ENCODE results near the gene KRTAP4-11.
"Not testable (repeated sequence)": the region's sequence is repeated elsewhere in the genome, so short reads cannot be mapped to it uniquely, and the experiment has no call there.

KRTAP4-11 gene

DNA sequence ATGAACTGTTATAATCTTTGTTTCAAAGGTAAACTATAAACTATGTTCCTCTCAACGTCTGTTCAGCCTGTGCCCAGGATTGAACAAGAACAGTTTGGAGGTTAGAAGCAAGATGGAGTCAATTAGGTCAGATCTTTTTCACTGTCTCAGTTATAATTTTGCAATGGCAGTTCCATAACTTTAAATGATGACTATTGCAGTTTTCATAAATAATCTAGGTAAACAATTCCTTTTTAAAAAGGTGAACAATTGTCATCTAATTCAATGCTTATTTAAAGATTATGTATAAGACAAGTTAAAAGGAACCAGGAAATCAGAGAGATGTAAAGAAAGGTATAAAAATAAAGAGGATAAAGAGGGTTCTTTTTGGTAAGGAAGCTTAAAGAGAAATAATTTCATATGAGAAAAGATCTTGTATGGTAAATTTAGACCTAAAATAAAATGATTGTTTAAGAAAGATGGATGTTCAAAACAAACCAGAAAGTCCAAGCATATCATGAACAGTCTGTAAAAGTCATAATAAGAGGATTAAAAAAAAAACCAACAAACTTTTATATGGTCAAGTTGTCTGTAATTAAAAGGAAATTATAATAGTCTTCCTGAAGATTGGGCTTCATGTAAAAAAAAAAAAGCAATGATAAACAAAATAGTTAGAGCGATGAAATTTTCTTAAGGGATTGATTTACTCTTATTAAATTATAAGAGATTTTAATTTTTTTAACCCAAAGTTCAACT, 6.9 kb downstream of the KRTAP4-11 start:
- no peak for DNase-seq
- Mint-ChIP-seq H3K27ac (no peak overlapping the region), H3K36me3 (ENCODE audit: low read depth) (no peaks in the 10 kb centered on the region), H3K4me3 (no peak overlapping the region), H3K9me3 (peaks cover 4% of the 10 kb centered on the region), H3K4me1 (ENCODE audit: low read depth) (no peaks in the 10 kb centered on the region), H3K27me3 (peaks cover 42% of the 10 kb centered on the region)

DNA sequence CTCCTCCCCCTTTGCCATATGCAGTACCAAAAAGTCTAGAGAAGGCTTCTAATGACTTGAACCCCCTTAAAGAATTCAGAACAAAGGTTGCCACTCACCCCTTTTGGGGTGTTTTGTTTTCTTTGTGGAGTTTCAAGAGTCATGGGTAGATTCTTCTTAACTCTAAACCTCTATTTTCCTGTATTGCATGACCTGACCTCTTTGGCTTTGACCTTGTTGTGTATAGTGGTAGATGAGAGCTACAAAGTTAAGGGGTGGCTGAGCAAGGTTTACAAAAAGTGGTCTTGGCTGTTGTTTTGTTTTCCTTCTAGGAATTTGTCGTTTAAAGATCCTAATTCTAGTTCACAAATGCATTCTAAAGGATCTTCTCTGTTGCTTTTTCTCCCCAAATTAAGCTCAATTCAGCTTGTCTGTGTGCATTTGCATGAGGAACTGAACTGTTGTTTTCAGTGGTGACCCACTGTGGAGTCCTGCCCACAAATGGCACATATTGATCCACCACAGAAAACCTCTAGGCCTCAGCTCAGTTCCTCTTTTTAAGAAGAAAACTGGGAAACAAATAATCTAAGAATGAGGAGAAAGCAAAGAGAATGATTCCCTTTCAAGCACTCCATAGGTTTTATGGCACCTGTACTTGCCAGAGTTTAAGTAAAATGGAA, 9.3 kb downstream of the KRTAP4-11 start:
- H3K4me1 Mint-ChIP-seq (ENCODE audit: low read depth); H3K27ac Mint-ChIP-seq; H3K4me3 Mint-ChIP-seq; H3K36me3 Mint-ChIP-seq (ENCODE audit: low read depth); DNase-seq; H3K9me3 Mint-ChIP-seq: not testable (repeated sequence)
- H3K27me3 Mint-ChIP-seq: peaks cover 30% of the 10 kb centered on the region

DNA sequence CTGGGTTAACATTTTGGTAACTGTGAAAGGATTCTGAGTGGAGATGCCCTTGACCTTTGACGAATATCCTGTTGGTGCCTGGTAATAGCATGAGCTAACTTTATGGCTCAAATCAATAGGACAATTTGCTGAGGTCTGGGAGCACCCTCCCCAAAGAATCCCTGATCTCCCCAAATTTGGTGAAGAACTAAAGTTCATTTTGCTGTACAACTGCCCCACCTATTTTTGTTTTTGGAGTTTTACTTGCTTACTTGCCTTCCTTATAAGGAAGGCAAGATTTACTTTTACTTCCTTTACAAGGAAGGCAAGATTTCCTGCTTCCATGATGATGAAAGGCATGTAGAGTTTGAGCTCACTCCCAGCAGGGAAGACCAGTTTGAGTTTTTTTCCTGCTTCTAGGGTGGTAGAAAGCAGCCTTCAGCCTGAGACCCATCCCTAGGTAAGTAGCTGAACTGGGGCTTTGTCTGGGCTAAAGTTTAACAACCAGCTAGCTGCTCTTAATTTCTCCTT, 10.2 kb downstream of the KRTAP4-11 start:
- H3K27me3 Mint-ChIP-seq: peaks cover 27% of the 10 kb centered on the region
- H3K36me3 Mint-ChIP-seq (ENCODE audit: low read depth): no peaks in the 10 kb centered on the region
- H3K9me3 Mint-ChIP-seq: peaks cover 2% of the 10 kb centered on the region
- no peak overlapping the region for H3K27ac Mint-ChIP-seq
- DNase-seq: no peak
- no peak overlapping the region for H3K4me3 Mint-ChIP-seq
- H3K4me1 Mint-ChIP-seq (ENCODE audit: low read depth): no peaks in the 10 kb centered on the region

DNA sequence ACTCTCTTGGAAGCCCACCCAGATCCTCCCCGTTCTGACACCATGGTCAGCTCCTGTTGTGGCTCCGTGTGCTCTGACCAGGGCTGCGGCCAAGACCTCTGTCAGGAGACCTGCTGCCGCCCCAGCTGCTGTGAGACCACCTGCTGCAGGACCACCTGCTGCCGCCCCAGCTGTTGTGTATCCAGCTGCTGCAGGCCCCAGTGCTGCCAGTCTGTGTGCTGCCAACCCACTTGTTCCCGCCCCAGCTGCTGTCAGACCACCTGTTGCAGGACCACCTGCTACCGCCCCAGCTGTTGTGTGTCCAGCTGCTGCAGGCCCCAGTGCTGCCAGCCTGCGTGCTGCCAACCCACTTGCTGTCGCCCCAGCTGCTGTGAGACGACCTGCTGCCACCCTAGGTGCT, 12.8 kb downstream of the KRTAP4-11 start, which contains the start of gene KRTAP4-9:
Gene KRTAP4-9 (plus strand): TSS at position 43 of the 400 bp plus-strand sequence. CDS start 0 bp downstream, at position 43.
- H3K4me3 Mint-ChIP-seq; H3K4me1 Mint-ChIP-seq (ENCODE audit: low read depth); H3K9me3 Mint-ChIP-seq; H3K36me3 Mint-ChIP-seq (ENCODE audit: low read depth); DNase-seq; H3K27ac Mint-ChIP-seq: not testable (repeated sequence)
- H3K27me3 Mint-ChIP-seq: peaks cover 26% of the 10 kb centered on the region

DNA sequence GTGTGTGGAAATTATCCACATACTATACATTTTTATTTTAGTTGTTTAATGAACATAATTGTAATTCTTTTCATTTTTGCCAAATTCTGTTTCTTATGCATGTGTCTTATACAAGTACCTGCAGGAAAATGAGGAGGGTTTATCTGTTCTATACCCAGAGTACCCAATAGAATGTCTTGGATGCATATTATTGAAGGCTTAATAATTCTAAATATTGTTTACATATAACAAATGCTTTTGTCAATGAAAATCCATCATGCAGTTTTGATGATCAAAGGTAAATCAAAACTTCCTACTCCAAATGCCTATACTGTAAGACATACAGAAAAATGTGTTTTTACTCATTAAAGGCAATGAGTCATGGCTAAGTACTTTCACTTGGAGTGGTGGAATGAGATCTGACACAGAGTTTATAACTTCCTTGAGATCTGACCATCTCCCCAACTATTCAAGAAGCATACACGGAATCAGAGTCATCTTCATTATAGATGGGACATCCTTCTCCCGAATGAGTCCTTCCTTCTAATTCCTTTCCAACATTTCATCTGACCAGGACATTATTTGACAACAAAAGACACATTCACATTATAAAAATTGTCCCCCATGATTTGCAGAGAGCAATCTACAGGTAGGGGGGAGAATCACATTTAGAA, 13.7 kb downstream of the KRTAP4-11 start:
- peaks cover 31% of the 10 kb centered on the region for H3K27me3 Mint-ChIP-seq
- not testable (repeated sequence) for H3K36me3 Mint-ChIP-seq (ENCODE audit: low read depth); H3K27ac Mint-ChIP-seq; H3K4me3 Mint-ChIP-seq; DNase-seq; H3K9me3 Mint-ChIP-seq; H3K4me1 Mint-ChIP-seq (ENCODE audit: low read depth)

DNA sequence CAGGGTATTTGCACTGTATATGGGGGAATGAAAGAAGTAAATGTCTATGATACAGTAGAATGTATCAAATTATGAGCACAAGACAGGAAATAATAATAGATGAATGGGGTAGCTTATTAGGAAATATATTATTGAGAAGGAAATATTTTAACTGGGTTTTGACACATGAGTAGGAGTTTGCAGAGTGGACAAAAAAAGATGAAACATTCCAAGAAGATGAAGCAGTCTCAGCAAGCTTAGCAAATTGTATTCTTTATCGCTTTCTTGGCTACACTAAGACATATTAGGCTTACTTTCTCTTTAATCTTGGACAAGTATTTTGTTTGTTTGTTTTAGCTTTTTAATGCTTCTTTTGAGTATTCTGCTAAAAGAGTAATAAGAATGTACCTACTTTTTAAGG, 14.3 kb downstream of the KRTAP4-11 start:
- H3K4me1 Mint-ChIP-seq (ENCODE audit: low read depth): peaks cover 5% of the 10 kb centered on the region
- DNase-seq: no peak
- no peak overlapping the region for H3K27ac Mint-ChIP-seq
- no peak overlapping the region for H3K4me3 Mint-ChIP-seq
- H3K9me3 Mint-ChIP-seq: no peaks in the 10 kb centered on the region
- H3K27me3 Mint-ChIP-seq: peaks cover 31% of the 10 kb centered on the region
- no peaks in the 10 kb centered on the region for H3K36me3 Mint-ChIP-seq (ENCODE audit: low read depth)

DNA sequence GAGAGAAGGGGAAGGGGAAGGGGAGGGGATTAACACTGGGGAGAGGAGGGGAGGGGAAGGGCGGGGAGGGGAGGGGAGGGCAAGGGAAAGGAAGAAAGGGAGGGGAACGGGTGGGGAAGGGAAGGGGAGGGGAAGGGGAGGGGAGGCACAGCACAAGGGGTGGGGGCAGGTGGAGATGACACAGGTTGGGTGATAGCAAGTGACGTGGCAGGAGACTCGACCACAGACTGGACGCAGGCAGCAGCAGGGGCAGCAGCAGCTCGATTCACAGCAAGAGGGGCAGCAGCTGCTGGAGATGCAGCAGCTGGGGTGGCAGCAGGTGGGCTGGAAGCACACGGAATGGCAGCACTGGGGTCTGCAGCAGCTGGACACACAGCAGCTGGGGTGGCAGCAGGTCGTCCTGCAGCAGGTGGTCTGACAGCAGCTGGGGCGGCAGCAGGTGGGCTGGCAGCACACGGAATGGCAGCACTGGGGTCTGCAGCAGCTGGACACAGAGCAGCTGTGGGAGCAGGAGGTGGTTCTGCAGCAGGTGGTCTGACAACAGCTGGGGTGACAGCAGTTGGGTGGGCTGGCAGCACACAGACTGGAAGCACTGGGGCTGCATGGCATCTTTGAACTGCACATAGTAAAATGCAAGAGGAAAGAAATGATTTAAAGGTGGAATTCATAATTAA, 16.4 kb downstream of the KRTAP4-11 start, which contains the start of gene KRTAP4-16:
Gene KRTAP4-16 (minus strand): TSS at position 624 of the 674 bp plus-strand sequence. CDS start 0 bp downstream, at position 624.
- DNase-seq: no peak
- Mint-ChIP-seq H3K27ac (no peak within 1 kb of the TSS), H3K4me1 (ENCODE audit: low read depth) (peaks cover 5% of the 10 kb centered on the region), H3K36me3 (ENCODE audit: low read depth) (no peaks in the 10 kb centered on the region), H3K27me3 (peaks cover 26% of the 10 kb centered on the region), H3K4me3 (no peak within 1 kb of the TSS), H3K9me3 (no peaks in the 10 kb centered on the region)

DNA sequence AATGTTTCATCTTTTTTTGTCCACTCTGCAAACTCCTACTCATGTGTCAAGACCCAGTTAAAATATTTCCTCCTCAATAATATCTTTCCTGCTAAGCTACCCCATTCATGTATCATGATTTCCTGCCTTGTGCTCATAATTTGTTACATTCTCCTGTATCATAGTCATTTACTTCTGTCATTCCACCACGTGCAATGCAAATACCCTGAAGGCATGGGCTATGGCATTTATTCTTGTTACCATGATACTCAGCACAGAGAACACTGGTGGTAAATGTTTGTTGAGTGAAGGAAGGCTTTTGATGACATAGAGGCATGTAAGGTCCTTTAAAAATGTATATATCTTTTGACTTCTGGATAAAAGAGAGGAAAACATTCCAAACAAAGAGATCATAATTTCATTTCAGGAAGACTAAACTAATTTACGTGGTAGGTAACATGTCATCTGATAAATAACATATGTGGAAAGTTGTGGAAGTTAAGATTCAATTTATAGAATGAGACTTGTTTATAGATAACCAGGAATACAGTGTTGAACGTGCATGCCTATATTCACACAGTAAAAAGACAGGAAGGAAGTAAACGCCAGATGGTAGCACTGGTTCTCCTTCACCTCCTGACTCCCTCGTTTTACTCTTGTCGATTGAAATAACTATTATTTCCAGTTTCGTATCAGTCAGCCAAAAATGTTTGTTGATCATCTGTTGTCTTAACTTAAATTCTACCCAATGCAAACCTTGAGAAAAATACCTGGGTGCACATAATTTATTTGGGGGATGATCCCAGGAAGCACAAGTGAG, 18.3 kb downstream of the KRTAP4-11 start:
- peaks cover 22% of the 10 kb centered on the region for H3K27me3 Mint-ChIP-seq
- DNase-seq; H3K4me3 Mint-ChIP-seq; H3K4me1 Mint-ChIP-seq (ENCODE audit: low read depth); H3K27ac Mint-ChIP-seq; H3K9me3 Mint-ChIP-seq; H3K36me3 Mint-ChIP-seq (ENCODE audit: low read depth): not testable (repeated sequence)

DNA sequence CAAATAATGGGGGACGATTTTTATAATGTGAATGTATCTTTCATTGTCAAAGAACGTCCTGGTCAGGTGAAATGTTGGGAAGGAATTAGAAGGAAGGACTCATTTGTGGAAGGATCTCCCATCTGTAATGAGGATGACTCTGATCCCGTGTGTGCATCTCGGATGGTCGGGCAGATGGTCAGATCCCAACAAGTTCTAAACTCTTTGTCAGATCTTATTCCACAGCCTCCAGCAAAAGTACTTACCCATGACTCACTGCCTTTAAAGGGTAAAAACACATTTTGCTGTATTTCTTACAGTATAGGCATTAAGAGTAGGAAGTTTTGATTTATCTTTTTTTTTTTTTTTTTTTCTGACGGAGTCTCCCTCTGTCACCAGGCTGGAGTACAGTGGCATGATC, 19.7 kb downstream of the KRTAP4-11 start:
- no peak for DNase-seq
- no peak overlapping the region for H3K4me3 Mint-ChIP-seq
- no peak overlapping the region for H3K27ac Mint-ChIP-seq
- H3K9me3 Mint-ChIP-seq: no peaks in the 10 kb centered on the region
- H3K27me3 Mint-ChIP-seq: peaks cover 27% of the 10 kb centered on the region
- no peaks in the 10 kb centered on the region for H3K36me3 Mint-ChIP-seq (ENCODE audit: low read depth)
- H3K4me1 Mint-ChIP-seq (ENCODE audit: low read depth): peaks cover 5% of the 10 kb centered on the region

DNA sequence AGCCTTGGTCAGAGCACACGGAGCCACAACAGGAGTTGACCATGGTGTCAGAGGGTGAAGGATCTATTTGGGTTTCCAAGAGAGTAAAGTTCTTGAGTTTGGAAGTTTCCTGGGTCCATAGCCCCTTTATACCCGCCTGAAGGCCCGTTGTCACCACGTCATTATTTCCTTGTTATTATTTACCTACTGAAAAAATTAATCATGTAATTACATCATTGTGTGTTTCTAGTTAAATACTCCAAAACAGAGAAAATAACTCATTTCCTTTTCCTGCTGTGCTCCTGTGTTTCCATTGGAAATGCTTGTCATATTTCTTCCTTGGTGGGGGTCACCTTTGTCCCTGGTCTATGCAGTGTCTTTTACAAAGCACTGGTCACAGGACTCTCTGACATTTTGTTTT, 20.1 kb downstream of the KRTAP4-11 start, which contains the start of gene KRTAP4-8:
Gene KRTAP4-8 (minus strand): TSS at position 101 of the 400 bp plus-strand sequence. CDS start 58 bp downstream, at position 43.
- H3K27me3 Mint-ChIP-seq: peaks cover 27% of the 10 kb centered on the region
- H3K9me3 Mint-ChIP-seq: no peaks in the 10 kb centered on the region

DNA sequence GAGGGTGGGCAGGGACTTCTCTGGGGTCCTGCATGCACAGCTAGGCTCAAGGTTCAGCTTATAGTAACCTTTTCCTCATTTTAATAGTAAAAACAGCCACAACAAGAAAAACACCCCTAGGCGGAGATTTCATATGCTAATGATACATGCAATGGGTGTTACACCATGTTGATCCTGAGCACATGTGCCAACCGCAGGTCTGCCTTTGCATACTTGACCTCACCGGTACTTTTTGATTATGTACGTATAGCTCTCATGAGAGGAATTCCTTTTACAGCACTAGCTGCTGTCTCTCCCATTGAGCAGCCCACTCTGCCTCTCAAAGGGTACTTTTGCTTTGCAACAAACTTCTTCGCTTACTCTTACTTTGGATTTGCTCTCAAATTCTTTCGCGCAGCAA, 22.1 kb downstream of the KRTAP4-11 start:
- H3K27ac Mint-ChIP-seq: no peak overlapping the region
- peaks cover 23% of the 10 kb centered on the region for H3K27me3 Mint-ChIP-seq
- H3K36me3 Mint-ChIP-seq (ENCODE audit: low read depth): no peaks in the 10 kb centered on the region
- DNase-seq: no peak
- H3K4me1 Mint-ChIP-seq (ENCODE audit: low read depth): peaks cover 5% of the 10 kb centered on the region
- H3K4me3 Mint-ChIP-seq: no peak overlapping the region
- H3K9me3 Mint-ChIP-seq: no peaks in the 10 kb centered on the region

More for the DNA sequence above, 20.1 kb downstream of the KRTAP4-11 start, which contains the start of gene KRTAP4-8:
- Mint-ChIP-seq H3K36me3 (ENCODE audit: low read depth) (no peaks in the 10 kb centered on the region), H3K4me3 (no peak within 1 kb of the TSS), H3K4me1 (ENCODE audit: low read depth) (peaks cover 5% of the 10 kb centered on the region), H3K27ac (no peak within 1 kb of the TSS)
- no peak for DNase-seq

DNA sequence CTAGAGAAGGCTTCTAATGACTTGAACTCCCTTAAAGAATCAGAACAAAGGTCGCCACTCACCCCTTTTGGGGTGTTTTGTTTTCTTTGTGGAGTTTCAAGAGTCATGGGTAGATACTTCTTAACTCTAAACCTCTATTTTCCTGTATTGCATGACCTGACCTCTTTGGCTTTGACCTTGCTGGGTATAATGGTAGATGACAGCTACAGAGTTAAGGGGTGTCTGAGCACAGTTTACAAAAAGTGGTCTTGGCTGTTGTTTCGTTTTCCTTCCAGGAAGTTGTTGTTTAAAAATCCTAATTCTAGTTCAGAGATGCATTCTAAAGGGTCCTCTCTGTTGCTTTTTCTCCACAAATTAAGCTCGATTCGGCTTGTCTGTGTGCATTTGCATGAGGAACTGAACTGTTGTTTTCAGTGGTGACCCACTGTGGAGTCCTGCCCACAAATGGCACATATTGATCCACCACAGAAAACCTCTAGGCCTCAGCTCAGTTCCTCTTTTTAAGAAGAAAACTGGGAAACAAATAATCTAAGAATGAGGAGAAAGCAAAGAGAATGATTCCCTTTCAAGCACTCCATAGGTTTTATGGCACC, 29.3 kb downstream of the KRTAP4-11 start:
- DNase-seq; H3K4me3 Mint-ChIP-seq; H3K36me3 Mint-ChIP-seq (ENCODE audit: low read depth); H3K4me1 Mint-ChIP-seq (ENCODE audit: low read depth); H3K9me3 Mint-ChIP-seq; H3K27ac Mint-ChIP-seq: not testable (repeated sequence)
- H3K27me3 Mint-ChIP-seq: peaks cover 24% of the 10 kb centered on the region

DNA sequence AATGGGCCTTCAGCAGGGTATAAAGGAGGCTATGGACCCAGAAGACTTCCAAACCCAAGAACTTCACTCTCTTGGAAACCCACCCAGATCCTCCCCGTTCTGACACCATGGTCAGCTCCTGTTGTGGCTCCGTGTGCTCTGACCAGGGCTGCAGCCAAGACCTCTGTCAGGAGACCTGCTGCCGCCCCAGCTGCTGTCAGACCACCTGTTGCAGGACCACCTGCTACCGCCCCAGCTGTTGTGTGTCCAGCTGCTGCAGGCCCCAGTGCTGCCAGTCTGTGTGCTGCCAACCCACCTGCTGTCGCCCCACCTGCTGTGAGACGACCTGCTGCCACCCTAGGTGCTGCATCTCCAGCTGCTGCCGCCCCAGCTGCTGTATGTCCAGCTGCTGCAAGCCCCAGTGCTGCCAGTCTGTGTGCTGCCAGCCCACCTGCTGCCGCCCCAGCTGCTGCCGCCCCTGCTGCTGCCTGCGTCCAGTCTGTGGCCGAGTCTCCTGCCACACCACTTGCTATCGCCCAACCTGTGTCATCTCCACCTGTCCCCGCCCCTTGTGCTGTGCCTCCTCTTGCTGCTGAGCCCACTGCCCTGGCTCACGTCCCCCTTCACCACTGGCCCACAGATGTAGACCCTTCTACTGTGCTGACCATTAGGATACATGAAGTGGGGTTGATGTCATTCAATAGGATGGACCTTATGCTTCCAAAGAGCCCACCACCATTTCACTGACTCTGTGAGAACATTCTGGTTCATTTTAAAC, 33.9 kb downstream of the KRTAP4-11 start, which contains the start of gene KRTAP4-7:
Gene KRTAP4-7 (plus strand): TSS at position 51 of the 757 bp plus-strand sequence. CDS start 57 bp downstream, at position 108.
- H3K9me3 Mint-ChIP-seq; H3K36me3 Mint-ChIP-seq (ENCODE audit: low read depth); H3K27ac Mint-ChIP-seq; H3K4me1 Mint-ChIP-seq (ENCODE audit: low read depth); H3K4me3 Mint-ChIP-seq; DNase-seq: not testable (repeated sequence)
- peaks cover 24% of the 10 kb centered on the region for H3K27me3 Mint-ChIP-seq

All from activated T-cell treated with anti-CD3 and anti-CD28 coated beads, Interleukin-2, amount 50 U/mL, for 24 hours (primary cell).